Ureter (tissue), 1 donor: ENCODE measurements around the gene SCTR. TPM values are rescaled to one million over a fixed set of nuclear protein-coding genes. Genes with fewer than 3 reads are reported as not detected.

Experiments used
- DNase-seq: peaks from one replicate; pipeline ENCODE4 v3.0.0-alpha.2; 2020; ENCODE audit warnings: low spot score
- total RNA-seq: library from RNA; stranded (reverse); gene quantifications from one replicate; pipeline ENCODE4 v1.2.4, GENCODE V29; 2023
- donor health status: DM: yes; HTN: yes; CAD: no.

SCTR gene
- total RNA-seq, 1 donor from 2014 or later: not detected

GRCh38 chr2:119488245-119489214 lies 35.8 kb downstream of the SCTR start:
- DNase-seq: no peak

GRCh38 chr2:119487434-119488244 lies 36.6 kb downstream of the SCTR start:
- no peak for DNase-seq

- DNase-seq: no peak
These were observed 37.4 kb downstream of the SCTR start for GRCh38 chr2:119486886-119487285.

- DNase-seq: no peak
These were observed 38.0 kb downstream of the SCTR start for GRCh38 chr2:119486196-119486827.

- DNase-seq: no peak
These were observed 38.8 kb downstream of the SCTR start for GRCh38 chr2:119485336-119486110.

- DNase-seq: no peak
These were observed 39.4 kb downstream of the SCTR start for GRCh38 chr2:119484834-119485233.

- no peak for DNase-seq
These were observed 40.2 kb downstream of the SCTR start for GRCh38 chr2:119483896-119484718.

GRCh38 chr2:119483395-119483753 lies 40.9 kb downstream of the SCTR start:
- no peak for DNase-seq

- no peak for DNase-seq
These were observed 41.5 kb downstream of the SCTR start for GRCh38 chr2:119482481-119483394.

- DNase-seq: no peak
These were observed 42.5 kb downstream of the SCTR start for GRCh38 chr2:119481501-119482455.

- DNase-seq: peak; percentile 30
These were observed 43.6 kb downstream of the SCTR start for GRCh38 chr2:119480718-119481142.

GRCh38 chr2:119480184-119480583 lies 44.1 kb downstream of the SCTR start:
- DNase-seq: no peak

GRCh38 chr2:119478978-119479295 lies 45.3 kb downstream of the SCTR start:
- no peak for DNase-seq

GRCh38 chr2:119478188-119478977 lies 45.9 kb downstream of the SCTR start:
- peak; percentile 24 for DNase-seq

GRCh38 chr2:119477113-119477505 lies 47.2 kb downstream of the SCTR start:
- DNase-seq: peak; percentile 13

- DNase-seq: peak; percentile 43
These were observed 47.8 kb downstream of the SCTR start for GRCh38 chr2:119476301-119477112.

- peak; percentile 23 for DNase-seq
These were observed 48.4 kb downstream of the SCTR start for GRCh38 chr2:119475857-119476244.
